ELR (cell line): ENCODE results near the gene ARHGAP45.

Source experiments
- DNase-seq: peaks from one replicate; pipeline ENCODE4 v3.0.0-alpha.2; 2015; ENCODE audit warnings: low read depth

Gene ARHGAP45

GRCh38 chr19:1132552-1133383, 65.8 kb downstream of the ARHGAP45 start:
- peak; percentile 39 for DNase-seq

- DNase-seq, result peak; percentile 29
Observed at GRCh38 chr19:1133471-1133929, 66.5 kb downstream of the ARHGAP45 start.

GRCh38 chr19:1134431-1134830, 67.5 kb downstream of the ARHGAP45 start:
- no peak for DNase-seq

GRCh38 chr19:1135454-1135853, 68.5 kb downstream of the ARHGAP45 start:
- no peak for DNase-seq

GRCh38 chr19:1136201-1136600, 69.2 kb downstream of the ARHGAP45 start:
- DNase-seq, result no peak
